Measurements from ENCODE around the gene RHOBTB1.

The RHOBTB1 gene

DNA sequence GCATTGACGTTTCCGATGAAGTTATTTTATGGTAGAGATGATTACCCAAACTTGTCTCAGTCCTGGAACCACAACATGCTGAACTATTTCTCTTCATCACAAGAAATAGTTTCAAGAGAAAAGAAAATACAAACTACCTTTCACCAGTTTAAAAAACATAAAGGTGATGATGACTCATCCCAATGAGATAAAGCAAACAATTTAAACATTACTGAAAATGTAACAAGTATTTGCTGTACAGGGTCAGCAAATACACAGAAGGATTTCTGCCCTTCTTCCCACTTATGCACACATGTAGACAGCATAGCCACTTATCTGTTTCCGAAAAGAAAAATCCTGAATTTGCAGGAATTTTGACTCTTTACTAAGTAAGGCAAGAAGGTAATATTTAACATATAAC, 50.8 kb downstream of the RHOBTB1 start:
- no peaks in the 10 kb centered on the region for H3K9me3 ChIP-seq (ENCODE audit: severe bottlenecking)

GRCh38 chr10:60892571-60892970, 51.4 kb downstream of the RHOBTB1 start:
- peaks cover 4% of the 10 kb centered on the region; the same call in 1 of the 2 replicates for H3K36me3 ChIP-seq
- no peak overlapping the region for H3K27ac ChIP-seq
- H3K27me3 ChIP-seq (ENCODE audit: insufficient read depth, low read depth, severe bottlenecking) = no peaks in the 10 kb centered on the region
- no peak for DNase-seq
- H3K9me3 ChIP-seq (ENCODE audit: severe bottlenecking) = no peaks in the 10 kb centered on the region
- no peak for TF ChIP-seq CTCF (IDR thresholded peaks at IDR 0.05; ENCODE audit: low read depth, low read length)
- no peak overlapping the region for H3K4me3 ChIP-seq (ENCODE audit: low read depth, low read length)

More for the DNA sequence above, 50.8 kb downstream of the RHOBTB1 start:
- Histone ChIP-seq H3K4me3 (ENCODE audit: low read depth, low read length) (no peak overlapping the region), H3K36me3 (no peaks in the 10 kb centered on the region; the same call in 1 of the 2 replicates), H3K27ac (no peak overlapping the region), H3K27me3 (ENCODE audit: insufficient read depth, low read depth, severe bottlenecking) (no peaks in the 10 kb centered on the region)
- TF ChIP-seq CTCF (IDR thresholded peaks at IDR 0.05; ENCODE audit: low read depth, low read length) = no peak
- DNase-seq = no peak

- no peak for DNase-seq
- Histone ChIP-seq H3K27ac (no peak overlapping the region), H3K27me3 (ENCODE audit: insufficient read depth, low read depth, severe bottlenecking) (no peaks in the 10 kb centered on the region), H3K36me3 (peaks cover 12% of the 10 kb centered on the region), H3K4me3 (ENCODE audit: low read depth, low read length) (no peak overlapping the region), H3K9me3 (ENCODE audit: severe bottlenecking) (no peaks in the 10 kb centered on the region)
- no peak for TF ChIP-seq CTCF (IDR thresholded peaks at IDR 0.05; ENCODE audit: low read depth, low read length)
Observed at GRCh38 chr10:60890811-60891210, 53.2 kb downstream of the RHOBTB1 start.

DNA sequence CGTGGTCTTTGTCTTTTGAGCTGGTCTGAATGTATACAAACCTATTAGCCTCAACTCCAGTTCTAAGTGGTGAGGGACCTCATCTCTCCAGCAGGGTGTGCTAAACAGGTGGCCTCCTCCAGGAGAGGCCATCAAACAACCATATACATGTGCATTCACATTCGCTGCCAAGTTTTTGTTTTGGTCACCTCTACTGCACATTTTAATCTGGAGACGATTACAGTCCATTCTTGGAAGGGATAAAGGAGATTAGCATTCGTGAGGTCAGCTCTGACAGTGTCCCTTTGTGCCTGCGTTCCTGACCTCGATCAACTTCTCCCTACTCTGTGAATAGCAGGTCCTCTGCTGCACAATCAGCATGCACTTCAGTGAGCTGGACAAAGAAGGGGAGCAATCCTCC, 60.8 kb downstream of the RHOBTB1 start:
- peak; percentile 79 for TF ChIP-seq CTCF (IDR thresholded peaks at IDR 0.05; ENCODE audit: low read depth, low read length)
- Histone ChIP-seq H3K27me3 (ENCODE audit: insufficient read depth, low read depth, severe bottlenecking) (no peaks in the 10 kb centered on the region), H3K4me3 (ENCODE audit: low read depth, low read length) (no peak overlapping the region), H3K9me3 (ENCODE audit: severe bottlenecking) (no peaks in the 10 kb centered on the region), H3K27ac (no peak overlapping the region), H3K36me3 (peaks cover 15% of the 10 kb centered on the region)
- DNase-seq = peak; percentile 70

DNA sequence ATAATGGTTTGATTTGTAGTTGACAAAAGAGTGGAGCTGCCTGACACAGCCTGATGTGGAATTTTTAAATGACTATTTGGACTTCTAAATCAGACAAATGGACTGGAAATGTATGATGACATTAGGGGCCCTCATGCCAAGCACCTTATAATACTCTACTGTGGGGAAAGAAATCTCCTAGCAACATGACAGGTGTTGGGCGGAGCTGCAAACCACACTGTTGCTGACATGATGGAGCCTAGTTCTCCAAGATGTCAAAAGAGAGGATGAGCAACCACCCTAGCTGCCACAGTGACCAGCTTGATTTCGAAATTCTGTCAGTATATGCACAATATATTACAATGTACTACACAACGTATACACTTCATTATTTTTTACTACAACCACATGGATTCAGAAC, 65.8 kb downstream of the RHOBTB1 start:
- DNase-seq = no peak
- no peaks in the 10 kb centered on the region; the same call in 1 of the 2 replicates for H3K36me3 ChIP-seq
- H3K27ac ChIP-seq = no peak overlapping the region
- no peaks in the 10 kb centered on the region for H3K27me3 ChIP-seq (ENCODE audit: insufficient read depth, low read depth, severe bottlenecking)
- no peaks in the 10 kb centered on the region for H3K9me3 ChIP-seq (ENCODE audit: severe bottlenecking)
- H3K4me3 ChIP-seq (ENCODE audit: low read depth, low read length) = no peak overlapping the region
- no peak for TF ChIP-seq CTCF (IDR thresholded peaks at IDR 0.05; ENCODE audit: low read depth, low read length)

DNA sequence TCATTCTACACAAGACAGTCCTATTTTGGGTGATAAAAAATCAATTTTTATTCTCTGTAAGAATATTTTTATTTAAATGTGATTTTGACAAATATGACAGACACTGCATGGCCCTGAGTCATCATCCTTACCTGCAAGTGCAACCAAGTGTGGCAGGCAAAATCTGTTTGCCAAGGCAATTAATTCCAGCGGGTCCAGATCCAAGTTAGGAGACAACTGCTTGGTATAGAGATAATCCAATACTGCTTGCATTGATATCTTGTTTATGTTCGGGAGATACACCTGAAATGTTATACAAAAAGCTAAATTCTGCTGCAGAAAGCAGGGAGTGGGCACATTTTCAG, 66.2 kb downstream of the RHOBTB1 start:
- Histone ChIP-seq H3K27me3 (ENCODE audit: insufficient read depth, low read depth, severe bottlenecking) (no peaks in the 10 kb centered on the region), H3K27ac (no peak overlapping the region), H3K4me3 (ENCODE audit: low read depth, low read length) (no peak overlapping the region), H3K9me3 (ENCODE audit: severe bottlenecking) (no peaks in the 10 kb centered on the region), H3K36me3 (no peaks in the 10 kb centered on the region; the same call in 1 of the 2 replicates)
- DNase-seq = no peak
- TF ChIP-seq CTCF (IDR thresholded peaks at IDR 0.05; ENCODE audit: low read depth, low read length) = no peak

Data from WERI-Rb-1 (cell line).